ENCODE results near the gene SLC25A33. TPM values are rescaled to one million over a fixed set of nuclear protein-coding genes. Genes with fewer than 3 reads are reported as not detected.

The SLC25A33 gene
- 5.5 and 6.6 TPM in 2 replicates for total RNA-seq

GRCh38 chr1:9539165-9539828 is at the start of gene SLC25A33:
TSS of gene SLC25A33 (plus strand) at chr1:9539465. CDS start at chr1:9539692, 227 bp downstream.

GRCh38 chr1:9588551-9589143 is 49.4 kb downstream of the SLC25A33 start, which contains the start of gene TMEM201:
TSS of gene TMEM201 (plus strand) at chr1:9588911. CDS start at chr1:9588931, 20 bp downstream.

Other genes starting within 250 kb of the SLC25A33 start
- 8.4 and 8.8 TPM in 2 replicates for gene SPSB1, start 246.6 kb upstream of the SLC25A33 start, total RNA-seq
- 8.8 and 9.2 TPM in 2 replicates for gene TMEM201, start 49.4 kb downstream of the SLC25A33 start, total RNA-seq
- gene PIK3CD, start 112.3 kb downstream of the SLC25A33 start, total RNA-seq, result 9.6 and 12.5 TPM in 2 replicates